HG02610 (cell line): Measurements from ENCODE around the gene ARID5B.

Experiments
- ATAC-seq: cut with Tn5 transposase; IDR thresholded peaks from one replicate; pipeline ENCODE4 v1.9.1; 2021; ENCODE audit warnings: mild to moderate bottlenecking, moderate library complexity; ENCODE audit not compliant: unreplicated experiment

ARID5B gene

DNA sequence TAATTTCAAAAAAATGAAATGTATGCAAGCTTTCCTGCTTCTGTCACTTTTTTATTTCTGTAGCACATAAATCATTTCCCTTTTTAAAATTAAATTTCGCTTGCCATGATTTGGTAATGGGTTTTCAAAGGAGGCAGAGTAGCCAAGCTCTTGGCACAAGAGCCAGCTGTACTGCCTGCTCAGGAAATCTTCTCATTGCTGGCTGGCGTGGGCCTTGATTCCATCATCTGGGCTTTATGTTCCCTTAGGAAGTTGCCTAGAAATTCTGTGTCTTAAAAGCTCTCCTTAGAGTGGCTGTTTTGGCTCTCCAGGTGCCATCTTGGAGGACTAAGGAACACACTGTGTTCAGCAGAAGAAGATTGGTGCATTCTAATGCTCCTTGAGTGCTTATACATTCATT lies 107.4 kb downstream of the ARID5B start:
- no peak for ATAC-seq

- no peak for ATAC-seq
Measured at GRCh38 chr10:62010366-62010765, 108.9 kb downstream of the ARID5B start.

DNA sequence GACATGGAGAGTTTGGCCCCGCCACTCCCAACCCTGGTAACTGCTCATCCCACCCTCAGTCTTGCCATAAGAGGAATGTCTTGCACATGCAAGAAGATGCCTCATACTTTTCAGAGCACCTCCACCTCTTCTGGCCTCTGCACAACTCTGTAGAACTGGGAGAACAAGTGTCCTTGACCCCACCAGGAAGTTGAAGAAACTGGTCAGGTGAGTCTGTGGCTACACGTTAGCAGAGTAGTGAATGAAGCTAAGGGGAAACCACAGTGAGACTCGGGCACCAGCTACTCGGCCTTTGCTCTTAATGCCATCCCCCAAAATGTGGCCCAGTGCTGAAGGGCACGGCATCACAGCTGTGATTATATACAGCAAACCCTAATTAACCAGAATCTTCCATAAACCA lies 110.1 kb downstream of the ARID5B start:
- ATAC-seq: no peak

GRCh38 chr10:62012318-62012717 lies 110.8 kb downstream of the ARID5B start:
- no peak for ATAC-seq

GRCh38 chr10:62014510-62014909 lies 113.0 kb downstream of the ARID5B start:
- no peak for ATAC-seq

- no peak for ATAC-seq
Measured at GRCh38 chr10:62015994-62016393, 114.5 kb downstream of the ARID5B start.

- ATAC-seq: peak; percentile 62
Measured at GRCh38 chr10:62016623-62017490, 115.4 kb downstream of the ARID5B start.

GRCh38 chr10:62017491-62017870 lies 116.0 kb downstream of the ARID5B start:
- no peak for ATAC-seq

GRCh38 chr10:62018131-62018911 lies 116.8 kb downstream of the ARID5B start:
- ATAC-seq: no peak

DNA sequence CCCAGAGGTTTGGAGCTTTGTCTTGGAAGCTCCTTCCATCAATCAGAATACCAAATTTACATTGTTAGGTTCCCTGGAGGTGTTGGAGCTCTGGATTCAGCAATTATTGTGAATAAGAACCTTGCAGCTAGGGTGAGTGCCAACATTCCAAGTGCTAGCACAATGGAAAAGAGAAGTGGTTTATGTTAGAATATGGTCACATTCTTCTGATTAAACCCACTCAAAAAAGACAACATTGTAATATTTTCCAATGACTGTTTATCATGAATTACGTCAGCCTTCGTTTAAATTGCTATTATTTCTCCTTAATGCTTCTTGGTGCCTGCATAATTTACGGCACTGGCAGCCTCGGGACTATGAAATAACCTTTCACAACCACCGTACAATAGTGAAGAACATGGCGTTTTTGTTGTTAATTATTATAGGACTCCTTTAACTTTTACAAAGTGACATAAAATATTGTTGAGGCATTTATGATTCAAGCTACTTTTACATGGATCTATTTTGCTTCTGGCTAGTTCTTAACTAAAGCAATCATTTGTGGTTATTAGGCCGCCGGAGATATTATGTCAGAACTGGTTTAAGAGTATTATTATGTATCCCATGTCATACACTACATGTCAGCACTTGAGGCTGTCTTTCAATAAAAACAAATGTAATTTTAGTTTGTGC lies 117.7 kb downstream of the ARID5B start:
- ATAC-seq: no peak

DNA sequence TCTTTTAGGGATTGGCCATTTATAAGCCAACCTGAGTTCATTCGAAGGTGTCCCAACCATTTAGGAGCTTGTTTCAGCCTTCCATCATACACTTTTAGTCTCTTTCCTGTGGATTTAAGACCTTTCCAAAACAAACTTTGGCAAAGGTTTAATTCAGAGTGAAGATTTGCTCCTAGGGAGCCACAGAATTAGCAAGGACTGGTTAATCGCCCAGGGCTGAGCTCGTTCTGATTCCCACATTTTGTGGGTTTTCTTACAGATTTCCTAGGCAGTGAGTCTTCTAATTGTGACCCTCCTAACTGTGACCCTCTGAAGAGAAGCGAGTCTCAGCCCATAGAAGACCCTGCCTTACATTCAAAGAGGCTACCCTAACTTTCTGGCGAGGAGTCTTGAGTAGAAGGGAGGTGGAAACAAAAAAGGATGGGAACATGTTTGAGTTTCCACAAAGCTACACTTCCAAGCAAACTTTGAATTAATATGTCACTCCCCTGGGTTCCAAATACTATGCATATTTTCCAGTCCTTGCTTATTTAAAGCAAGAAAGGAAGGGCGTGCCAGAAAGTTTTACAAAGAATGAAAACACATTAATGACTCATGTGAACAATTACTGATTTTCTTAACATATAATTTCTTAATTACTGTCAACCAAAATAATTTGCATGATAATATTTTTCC lies 118.3 kb downstream of the ARID5B start:
- no peak for ATAC-seq

DNA sequence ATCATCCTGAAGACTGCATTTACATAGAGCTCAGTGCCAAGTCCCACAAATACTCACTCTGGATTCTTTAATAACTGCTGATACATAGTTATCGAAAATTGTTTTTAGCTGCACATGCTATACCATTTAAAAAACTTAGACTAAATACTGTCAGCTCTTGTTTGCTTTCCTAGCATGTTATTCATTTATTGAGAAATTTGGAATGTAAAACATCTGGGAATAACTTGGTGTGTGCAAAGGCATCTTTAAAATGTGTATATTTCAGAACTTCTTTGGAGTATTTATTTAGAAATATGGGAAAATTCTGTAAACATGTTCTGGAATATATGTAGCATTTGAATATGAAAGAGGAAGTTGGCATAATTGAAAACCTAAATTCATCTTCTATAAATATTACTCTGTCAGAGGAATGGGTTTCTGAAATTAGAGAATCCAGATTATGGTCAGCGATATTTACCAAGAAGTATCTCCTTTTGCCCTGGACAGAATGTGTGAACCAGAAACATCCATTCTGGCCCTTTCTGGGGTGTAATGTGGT lies 119.7 kb downstream of the ARID5B start:
- ATAC-seq: no peak

DNA sequence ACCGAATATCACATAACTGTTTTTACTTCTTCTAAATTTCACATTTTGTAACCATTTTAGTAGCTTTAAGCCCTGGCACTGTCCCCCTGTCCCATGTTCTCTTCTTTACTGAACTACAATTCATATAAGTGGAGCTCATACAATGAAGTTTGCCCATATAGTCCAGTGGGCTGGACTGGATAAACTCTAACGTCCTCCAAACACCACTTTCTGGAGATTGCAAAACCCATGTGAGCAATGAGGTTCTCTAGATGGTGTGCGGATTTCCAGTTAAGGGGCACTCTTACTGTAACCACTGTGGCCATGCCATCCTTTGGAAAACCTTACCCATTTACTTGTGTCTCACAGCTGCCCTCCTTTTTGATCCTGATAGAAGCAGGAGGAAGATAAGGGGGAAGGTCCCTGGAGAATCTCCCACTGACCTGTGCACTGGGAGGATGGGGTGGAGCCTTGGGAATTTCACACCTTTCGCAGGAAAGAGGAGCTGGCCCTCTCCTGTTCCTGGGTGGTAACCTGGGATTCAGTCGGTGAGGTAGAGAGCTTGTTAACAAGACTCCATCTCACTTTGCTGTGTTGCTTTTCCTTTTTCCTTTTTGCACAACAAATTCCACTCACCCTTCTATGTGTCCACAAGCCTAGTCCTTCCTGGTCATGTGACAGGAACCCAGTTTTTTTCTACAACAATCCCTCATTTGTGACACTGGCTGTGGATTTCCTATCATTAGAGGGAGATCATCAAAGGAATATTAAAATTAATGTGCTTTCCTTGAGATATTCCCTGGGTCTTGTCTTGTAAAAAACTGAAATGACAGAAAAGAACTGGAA lies 120.7 kb downstream of the ARID5B start:
- no peak for ATAC-seq

DNA sequence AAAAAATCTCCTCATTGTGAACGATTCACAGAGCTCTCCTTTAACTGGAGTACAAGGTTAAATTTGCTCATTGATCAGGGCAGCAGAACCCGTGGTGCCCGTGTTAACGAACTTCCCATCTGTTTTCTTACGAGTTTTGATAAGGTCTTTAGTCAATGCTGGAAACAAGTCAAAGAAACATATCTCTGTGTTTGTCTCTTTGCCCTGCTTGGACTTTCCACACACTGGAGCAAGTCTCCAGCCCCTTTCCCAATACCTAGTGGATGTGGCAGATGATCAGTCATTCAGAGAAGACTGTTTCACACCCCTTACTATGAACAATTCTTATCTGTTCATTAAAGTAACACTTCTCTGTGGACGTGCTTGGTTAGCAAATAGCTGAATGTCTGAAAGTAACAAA lies 121.3 kb downstream of the ARID5B start:
- ATAC-seq: peak; percentile 14

DNA sequence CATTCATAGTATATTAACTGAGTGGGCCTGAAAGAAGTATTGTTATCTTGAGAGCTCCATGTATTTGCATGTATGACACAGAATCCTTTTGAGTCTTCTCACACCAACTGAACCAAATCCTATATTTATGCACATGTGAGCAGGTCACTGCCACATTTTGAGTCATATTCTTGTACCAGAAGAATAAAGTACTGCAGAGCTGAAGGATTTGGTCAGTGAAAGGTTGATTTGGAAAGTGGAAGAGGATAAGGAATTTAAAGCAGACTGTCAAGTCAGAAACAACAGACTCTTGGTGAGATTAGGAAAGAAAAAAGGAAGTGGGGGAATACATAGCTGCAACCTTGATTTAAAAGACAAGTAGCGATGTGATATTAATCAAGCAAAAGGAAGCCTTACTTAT lies 121.8 kb downstream of the ARID5B start:
- ATAC-seq: peak; percentile 66

- ATAC-seq: no peak
Measured at GRCh38 chr10:62024026-62024701, 122.7 kb downstream of the ARID5B start.

- no peak for ATAC-seq
Measured at GRCh38 chr10:62025134-62025794, 123.8 kb downstream of the ARID5B start.

DNA sequence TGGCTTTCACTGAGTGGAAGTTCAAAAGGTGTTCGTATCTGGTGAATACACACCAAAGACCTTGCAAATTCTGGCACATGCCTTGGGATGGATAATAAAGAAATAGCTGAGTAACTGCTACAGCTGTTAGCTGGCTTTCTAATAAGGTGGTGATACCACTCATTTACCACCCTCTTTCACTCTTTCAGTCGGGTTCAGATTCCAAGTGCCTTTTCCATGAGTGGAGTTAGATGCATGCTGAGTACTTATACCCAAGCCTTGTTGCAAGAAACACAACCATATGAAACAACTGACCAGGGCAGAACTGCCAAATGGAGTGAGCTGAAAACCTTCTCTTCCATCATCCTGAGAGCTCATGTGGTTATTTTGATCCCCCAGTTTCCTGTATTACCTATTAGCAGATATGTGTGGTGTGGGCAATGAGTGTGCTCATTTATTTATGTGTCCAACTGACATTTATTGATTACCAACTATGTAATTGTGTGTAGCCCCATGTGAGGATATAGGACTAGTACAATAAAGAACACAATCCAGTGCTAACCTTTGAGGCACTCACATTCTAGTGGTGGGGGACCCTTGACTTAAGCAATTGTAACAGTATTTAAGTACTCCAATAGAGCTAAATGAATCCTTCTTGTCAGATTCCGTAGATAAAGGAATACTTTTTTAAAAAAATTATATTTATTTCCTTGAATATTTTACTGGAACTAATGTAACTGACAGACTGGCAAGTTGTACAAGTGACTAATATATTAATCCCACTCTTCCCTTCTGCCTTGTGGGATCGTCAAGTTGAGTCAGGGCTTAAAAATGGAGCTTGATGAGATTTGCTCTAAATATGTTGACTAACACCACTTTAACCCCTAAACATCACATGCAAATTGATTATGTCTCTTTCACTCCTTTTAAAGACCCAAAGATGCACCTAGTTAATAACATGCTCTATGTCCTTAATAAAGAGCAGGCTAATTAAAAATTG lies 124.7 kb downstream of the ARID5B start:
- ATAC-seq: no peak
